ENCODE data around the gene SLC22A12.

DNA sequence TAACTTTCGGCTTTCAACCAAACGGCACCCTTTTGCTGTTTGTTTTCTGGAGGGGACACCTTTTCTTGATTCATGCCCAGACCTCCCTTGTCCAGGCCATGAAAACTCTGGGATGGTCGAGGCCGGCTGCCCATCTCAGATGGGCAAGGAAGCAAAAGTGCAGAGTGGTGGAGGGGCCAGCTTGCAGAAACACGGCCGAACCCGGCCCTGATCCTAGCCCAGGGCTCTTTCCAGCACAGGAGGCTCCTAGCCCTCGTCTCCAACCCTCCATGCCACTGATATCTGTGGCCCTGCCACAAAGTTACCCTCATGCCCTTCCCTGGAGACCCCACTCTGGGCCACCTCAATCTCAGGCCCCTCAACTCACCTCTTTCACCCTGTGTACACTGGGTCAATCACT is 18.9 kb upstream of the SLC22A12 start:
- TF ChIP-seq, protein P1, sequence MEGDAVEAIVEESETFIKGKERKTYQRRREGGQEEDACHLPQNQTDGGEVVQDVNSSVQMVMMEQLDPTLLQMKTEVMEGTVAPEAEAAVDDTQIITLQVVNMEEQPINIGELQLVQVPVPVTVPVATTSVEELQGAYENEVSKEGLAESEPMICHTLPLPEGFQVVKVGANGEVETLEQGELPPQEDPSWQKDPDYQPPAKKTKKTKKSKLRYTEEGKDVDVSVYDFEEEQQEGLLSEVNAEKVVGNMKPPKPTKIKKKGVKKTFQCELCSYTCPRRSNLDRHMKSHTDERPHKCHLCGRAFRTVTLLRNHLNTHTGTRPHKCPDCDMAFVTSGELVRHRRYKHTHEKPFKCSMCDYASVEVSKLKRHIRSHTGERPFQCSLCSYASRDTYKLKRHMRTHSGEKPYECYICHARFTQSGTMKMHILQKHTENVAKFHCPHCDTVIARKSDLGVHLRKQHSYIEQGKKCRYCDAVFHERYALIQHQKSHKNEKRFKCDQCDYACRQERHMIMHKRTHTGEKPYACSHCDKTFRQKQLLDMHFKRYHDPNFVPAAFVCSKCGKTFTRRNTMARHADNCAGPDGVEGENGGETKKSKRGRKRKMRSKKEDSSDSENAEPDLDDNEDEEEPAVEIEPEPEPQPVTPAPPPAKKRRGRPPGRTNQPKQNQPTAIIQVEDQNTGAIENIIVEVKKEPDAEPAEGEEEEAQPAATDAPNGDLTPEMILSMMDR (IDR thresholded peaks at IDR 0.05) = no peak
- no peak for TF ChIP-seq POLR2A (IDR thresholded peaks at IDR 0.05)
